GM12892 (cell line): Measurements from ENCODE around the gene VSTM2B.
"Not testable (repeated sequence)": the region's sequence is repeated elsewhere in the genome, so short reads cannot be mapped to it uniquely, and the experiment has no call there.

Experiments
- DNase-seq: peaks from one replicate; pipeline ENCODE4 v3.0.0; 2011; ENCODE audit not compliant: insufficient read length
- FAIRE-seq: peaks from 2 replicates; lab custom pipeline; 2011; peaks lifted over from hg19 to GRCh38; lab: Jason Lieb, UNC
- POLR2A ChIP-seq: IDR thresholded peaks from 2 replicates; pipeline ENCODE4 v1.6.1; 2011; ENCODE audit warnings: low read depth, low read length, control low read depth
- POLR2AphosphoS5 ChIP-seq: IDR thresholded peaks from 2 replicates; pipeline ENCODE4 v1.6.1; 2011; ENCODE audit warnings: low read depth, low read length, control low read depth
- TAF1 ChIP-seq: IDR thresholded peaks from 2 replicates; pipeline ENCODE4 v1.6.1; 2011; ENCODE audit warnings: low read depth, mild to moderate bottlenecking, control low read depth, low read length, borderline replicate concordance

Gene VSTM2B

DNA sequence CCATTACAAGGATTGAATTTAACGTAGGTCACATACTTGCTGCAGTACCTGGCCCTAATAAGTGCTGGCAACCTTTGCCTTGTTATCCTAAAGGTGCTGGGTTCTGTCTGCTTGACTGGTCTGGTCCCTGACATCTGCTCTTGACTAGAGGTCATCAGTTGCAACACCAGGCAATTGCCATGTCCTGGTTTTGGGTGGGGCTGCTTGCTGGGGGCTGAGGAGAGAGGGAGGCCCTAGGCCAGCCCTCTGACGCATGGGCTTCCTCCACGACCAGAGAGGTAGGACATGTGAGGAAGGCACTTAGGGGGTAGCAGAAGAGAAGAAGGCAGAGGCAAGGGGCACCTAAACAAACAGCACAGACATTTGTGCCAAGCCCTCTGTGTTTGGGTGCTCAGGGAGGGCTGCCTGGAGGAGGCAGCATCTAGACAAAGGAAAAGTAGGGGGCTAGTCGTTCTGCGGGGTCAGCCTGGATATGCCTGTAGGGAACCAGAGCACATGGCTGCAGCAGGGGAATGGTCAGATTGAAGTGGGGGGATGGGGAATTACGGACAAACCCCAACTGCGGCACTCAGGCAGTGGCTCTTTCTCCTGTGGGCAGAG is 21.7 kb downstream of the VSTM2B start:
- DNase-seq, result no peak
- no peak for FAIRE-seq
- TF ChIP-seq POLR2AphosphoS5, result no peak
- no peak for TF ChIP-seq POLR2A
- no peak for TF ChIP-seq TAF1

DNA sequence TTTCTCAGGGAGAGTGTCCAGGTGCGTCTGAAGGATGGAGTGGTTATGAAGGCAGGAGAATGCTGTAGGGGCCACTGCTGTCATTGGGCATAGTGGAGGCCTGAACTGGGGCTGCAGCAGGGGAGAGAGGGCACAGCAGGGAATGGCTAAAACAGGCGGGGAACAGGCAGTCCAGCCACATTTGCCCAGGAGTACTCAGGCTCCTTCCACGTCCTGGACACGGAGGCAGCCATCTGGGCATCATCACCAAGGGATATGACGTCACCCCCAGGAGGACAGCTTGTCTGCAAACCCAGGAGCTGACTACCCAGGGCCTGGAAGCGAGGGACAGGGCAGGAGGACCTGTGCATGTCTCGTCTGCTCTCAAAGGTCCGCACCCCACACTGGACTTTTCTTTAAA is 22.2 kb downstream of the VSTM2B start:
- no peak for FAIRE-seq
- no peak for TF ChIP-seq POLR2AphosphoS5
- no peak for TF ChIP-seq TAF1
- no peak for TF ChIP-seq POLR2A
- no peak for DNase-seq

DNA sequence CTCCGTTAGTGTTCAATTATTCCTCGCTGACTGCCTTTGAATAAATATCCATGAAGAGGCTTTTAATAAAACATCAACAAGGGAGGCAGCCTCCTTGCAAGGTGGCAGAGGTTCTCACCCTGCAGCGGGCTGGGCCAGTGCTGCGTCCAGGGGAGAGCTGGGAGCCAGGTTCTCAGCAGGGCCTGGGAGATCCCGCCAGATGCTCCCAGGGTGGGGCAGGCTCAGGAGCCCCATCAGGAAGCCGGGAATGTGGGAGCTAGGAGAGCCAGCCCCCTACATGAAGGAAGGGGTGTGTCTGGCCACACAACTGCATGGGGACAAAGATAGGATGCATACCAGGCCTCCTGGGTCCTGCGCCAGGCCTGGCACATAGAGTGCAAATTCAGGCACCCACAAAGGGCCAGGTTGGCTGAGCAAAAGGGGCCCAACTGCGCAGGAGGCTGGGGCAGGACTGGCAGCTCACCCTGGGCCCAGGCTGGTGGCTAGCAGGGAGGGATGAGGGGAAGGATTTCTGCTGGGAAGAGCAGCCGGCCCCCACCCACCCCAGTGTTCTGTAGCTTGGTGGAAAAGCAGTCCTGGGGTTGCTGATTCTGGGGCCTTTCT is 22.8 kb downstream of the VSTM2B start:
- no peak for FAIRE-seq
- TF ChIP-seq POLR2AphosphoS5 (no peak), TAF1 (no peak), POLR2A (no peak)

DNA sequence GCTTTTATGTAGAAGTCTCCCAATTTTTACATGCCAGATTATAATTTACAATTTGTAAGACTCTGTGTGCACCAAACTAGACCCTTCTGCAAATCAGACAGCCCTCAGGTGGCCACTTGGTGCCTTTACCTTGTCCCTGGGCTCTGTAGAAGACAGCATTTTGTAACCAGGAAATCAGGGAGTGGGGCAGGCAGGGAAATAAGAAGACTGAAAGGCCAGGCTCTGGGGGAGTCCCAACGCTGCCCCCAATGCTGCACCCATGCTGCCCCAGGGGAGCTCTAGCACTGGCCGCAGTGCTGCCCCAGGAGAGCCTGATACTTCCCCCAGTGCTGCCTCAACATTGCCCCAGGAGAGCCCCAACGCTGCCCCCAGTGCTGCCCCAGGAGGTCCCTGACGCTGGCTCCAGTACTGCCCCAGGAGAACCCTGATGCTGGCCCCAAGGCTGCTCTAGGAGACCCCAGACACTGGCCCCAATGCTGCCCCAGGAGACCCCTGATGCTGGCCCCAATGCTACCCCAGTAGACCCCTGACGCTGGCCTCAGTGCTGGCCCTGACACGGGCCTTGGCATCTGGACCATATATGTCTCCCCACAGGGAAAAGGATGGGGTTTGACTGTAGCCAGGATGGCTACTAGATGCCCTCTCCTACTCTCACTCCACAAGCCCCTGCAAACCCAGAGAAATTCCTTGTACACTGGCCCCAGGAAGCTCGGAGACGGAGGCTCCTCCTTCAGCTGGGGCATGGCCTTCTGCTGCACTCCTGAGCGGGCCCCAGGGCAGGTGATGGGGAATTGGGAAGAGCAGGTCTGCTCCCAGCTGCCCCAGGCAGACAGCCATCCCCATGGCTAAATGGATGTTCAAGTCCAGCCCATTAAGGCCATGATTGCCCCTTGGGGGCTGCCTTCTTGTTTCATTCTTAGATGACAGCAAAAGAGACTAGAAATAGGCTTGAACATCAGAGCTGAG is 23.6 kb downstream of the VSTM2B start:
- TF ChIP-seq TAF1, result no peak
- TF ChIP-seq POLR2AphosphoS5, result no peak
- TF ChIP-seq POLR2A, result no peak
- DNase-seq (no peak), FAIRE-seq (no peak)

More for the DNA sequence above, 22.8 kb downstream of the VSTM2B start:
- no peak for DNase-seq

DNA sequence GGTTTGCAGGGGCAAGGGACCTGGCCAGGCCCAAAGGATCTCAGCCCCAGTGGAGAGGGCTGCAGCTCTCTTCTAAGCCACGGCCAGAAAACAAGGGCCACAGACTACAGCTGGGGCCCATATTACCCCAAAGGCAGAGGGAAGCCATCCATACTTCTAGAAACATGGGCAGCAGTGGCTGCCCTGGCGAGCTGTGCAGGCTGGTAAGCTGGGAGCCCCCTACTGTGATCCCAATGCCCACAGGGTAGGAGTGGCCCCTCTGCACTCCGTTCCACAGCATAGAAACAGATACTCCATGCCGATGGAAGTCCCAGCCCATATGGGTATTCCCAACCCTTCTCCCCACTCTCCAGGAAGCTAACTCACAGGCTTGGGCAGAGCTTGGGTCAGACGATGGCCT is 25.1 kb downstream of the VSTM2B start:
- TF ChIP-seq POLR2AphosphoS5 (no peak), POLR2A (no peak), TAF1 (no peak)
- DNase-seq (no peak), FAIRE-seq (no peak)

DNA sequence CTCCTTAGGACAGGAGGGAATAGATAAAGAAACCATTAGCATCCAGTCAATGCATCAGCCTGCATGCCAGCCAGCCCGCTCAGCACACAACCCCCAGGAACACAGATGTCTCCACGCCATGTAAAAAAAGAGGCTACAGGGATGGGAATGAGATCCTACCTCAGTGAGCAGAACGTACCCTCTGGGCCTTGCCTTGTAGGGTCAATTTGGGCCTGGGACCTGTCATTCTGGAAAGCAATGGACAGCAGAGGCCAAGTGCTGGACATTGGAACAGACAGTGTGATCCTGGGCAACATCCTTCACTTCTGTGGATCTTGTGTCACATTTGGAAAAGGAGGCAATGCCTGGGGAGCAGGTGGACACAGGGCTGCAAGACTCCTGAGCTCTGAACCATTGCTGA is 26.0 kb downstream of the VSTM2B start:
- FAIRE-seq (no peak), DNase-seq (no peak)
- TF ChIP-seq POLR2A (no peak), POLR2AphosphoS5 (no peak), TAF1 (no peak)

DNA sequence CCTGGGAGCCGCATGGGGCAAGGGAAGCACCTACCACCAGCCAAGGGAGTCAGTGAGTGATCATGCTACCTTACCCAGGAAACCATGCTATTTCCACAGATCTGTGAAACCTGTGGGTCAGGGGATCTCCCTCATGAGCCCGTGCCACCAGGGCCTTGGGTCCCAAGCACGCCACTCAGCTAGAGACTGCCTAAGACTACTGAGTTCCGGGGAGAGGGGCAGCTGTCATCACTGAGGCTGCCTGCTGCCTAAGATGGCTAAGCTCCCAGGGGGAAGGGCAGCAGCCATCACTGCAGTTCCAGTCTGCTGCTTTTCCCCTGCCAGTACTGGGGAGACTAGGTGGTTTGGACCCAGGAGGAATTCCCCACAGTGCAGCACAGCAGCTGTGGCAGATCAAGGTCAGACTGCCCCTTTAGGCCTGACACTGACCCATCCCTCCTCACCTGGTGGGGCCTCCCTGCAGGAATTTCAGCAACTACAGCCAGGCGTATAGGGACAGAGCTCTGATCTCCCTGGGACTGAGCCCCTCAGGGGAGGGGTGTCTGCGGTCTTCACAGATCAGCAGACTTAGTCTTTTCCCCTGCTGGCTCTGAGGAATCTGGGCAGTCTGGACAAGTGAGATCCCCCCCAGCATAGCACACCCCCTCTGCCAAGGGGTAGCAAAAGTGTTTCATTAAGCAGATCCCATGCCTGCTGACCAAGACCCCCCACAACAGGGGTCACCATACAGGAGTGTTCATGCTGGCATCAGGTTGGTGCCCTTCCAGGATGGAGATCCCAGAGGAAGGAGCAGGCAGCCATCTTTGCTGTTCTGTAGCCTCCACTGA is 26.9 kb downstream of the VSTM2B start:
- TF ChIP-seq POLR2A, result no peak
- TF ChIP-seq POLR2AphosphoS5, result no peak
- no peak for TF ChIP-seq TAF1
- no peak for FAIRE-seq
- no peak for DNase-seq

DNA sequence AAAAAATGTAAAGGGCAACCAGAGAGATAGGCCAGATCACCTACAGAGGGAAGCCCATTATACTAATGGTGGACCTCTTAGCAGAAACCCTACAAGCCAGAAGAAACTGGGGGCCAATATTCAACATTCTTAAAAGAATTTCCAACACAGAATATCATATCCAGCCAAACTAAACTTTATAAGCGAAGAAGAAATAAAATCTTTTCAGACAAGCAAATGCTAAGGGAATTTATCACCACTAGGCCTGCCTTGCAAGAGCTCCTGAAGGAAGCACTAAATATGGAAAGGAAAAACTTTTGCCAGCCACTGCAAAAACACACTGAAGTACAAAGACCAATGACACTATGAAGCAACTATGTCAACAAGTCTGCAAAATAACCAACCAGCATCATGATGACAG is 28.4 kb downstream of the VSTM2B start:
- DNase-seq (no peak), FAIRE-seq (no peak)
- no peak for TF ChIP-seq POLR2A
- TF ChIP-seq POLR2AphosphoS5, result no peak
- TF ChIP-seq TAF1, result no peak

DNA sequence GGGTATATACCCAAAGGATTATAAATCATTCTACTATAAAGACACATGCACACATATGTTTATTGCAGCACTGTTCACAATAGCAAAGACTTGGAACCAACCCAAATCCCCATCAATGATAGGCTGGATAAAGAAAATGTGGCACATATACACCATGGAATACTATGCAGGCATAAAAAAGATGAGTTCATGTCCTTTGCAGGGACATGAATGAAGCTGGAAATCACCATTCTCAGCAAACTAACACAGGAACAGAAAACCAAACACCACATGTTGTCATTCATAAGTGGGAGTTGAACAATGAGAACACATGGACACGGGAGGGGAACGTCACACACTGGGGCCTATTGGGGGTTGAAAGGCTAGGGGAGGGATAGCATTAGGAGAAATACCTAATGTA is 33.3 kb downstream of the VSTM2B start:
- not testable (repeated sequence) for FAIRE-seq, DNase-seq

DNA sequence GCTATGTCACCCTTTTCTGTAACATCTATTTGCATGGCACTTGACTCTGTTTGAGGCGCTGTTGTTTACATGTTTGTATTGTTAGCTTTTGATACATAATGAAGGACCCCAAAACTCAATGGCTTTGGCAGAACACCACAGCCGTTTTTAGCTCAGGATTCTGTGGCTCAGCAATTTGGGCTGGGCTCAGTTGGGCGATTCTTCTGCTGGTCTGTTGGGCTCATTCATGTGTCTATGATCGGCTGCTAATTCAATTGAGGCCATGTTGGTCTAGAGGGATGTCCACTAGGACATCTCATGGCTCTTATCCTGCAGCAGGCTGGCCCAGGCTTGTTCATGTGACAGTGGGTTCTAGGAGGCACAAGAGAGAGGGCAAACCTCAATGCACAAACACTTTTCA is 33.9 kb downstream of the VSTM2B start:
- no peak for FAIRE-seq
- no peak for DNase-seq
- TF ChIP-seq TAF1 (no peak), POLR2AphosphoS5 (no peak), POLR2A (no peak)

DNA sequence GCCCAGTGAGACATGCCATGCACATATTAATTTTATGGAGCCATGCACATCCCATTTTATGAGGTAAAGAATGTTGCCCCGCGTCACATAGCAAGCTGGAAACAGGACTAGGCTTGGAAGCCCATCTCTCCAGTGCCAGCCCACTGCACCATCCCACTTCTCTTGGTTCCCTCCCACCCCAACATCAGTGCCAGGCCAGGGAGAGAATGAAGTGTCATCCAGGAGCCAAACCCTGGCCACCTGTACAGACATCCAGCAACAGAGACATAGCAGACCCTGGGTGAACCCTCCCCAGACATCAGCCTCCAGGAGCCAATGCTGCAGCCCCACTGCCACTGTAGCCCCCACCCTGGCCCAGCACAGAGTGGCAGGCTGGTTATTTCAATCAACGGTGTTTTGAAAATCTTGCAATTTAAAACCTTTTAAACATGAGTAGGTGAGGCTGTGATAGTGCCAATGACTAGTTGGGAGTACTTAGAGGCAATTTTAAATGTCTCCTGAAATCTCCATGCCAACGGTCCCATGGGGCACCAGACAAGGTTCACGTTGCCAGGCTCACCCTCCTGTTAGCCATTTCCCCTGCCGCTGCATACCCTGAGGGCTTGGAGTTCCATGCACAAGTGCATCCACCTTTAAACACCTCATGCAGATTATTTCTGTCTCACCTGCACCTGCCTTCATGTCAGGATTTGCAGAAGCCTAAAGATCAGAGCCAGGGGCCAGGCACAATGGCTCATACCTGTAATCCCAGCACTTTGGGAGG is 34.7 kb downstream of the VSTM2B start:
- no peak for FAIRE-seq
- TF ChIP-seq POLR2AphosphoS5 (no peak), POLR2A (no peak), TAF1 (no peak)
- DNase-seq, result no peak
